ENCODE data around the gene PTPRG.

DNA sequence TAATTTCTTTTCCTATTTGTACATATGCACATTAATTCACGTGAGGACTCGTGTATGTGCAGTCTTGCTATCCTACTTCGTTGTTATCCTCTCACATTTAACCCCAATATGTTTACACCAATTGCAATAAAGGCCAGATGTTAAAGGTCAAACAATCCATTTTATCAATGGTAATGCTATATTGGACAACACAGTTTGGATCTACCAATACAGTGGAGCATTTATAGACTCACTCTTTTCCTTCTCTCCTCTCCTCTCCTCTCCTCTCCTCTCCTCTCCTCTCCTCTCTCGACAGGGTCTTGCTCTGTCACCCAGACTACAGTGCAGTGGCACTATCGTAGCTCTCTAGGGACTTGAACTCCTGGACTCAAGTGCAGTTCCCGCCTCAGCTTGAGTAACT, 324.0 kb downstream of the PTPRG start:
- TF ChIP-seq ZNF296 (CRISPR knock-in tag; conservative IDR thresholded peaks at IDR 0.05) (no peak), CEBPG (CRISPR knock-in tag; IDR thresholded peaks at IDR 0.05) (no peak), ISX (CRISPR knock-in tag; conservative IDR thresholded peaks at IDR 0.05) (no peak), ZNF274 (CRISPR knock-in tag; IDR thresholded peaks at IDR 0.05) (no peak), ZNF253 (CRISPR knock-in tag; IDR thresholded peaks at IDR 0.05; ENCODE audit: borderline replicate concordance) (no peak)
- TF ChIP-seq, protein P1, sequence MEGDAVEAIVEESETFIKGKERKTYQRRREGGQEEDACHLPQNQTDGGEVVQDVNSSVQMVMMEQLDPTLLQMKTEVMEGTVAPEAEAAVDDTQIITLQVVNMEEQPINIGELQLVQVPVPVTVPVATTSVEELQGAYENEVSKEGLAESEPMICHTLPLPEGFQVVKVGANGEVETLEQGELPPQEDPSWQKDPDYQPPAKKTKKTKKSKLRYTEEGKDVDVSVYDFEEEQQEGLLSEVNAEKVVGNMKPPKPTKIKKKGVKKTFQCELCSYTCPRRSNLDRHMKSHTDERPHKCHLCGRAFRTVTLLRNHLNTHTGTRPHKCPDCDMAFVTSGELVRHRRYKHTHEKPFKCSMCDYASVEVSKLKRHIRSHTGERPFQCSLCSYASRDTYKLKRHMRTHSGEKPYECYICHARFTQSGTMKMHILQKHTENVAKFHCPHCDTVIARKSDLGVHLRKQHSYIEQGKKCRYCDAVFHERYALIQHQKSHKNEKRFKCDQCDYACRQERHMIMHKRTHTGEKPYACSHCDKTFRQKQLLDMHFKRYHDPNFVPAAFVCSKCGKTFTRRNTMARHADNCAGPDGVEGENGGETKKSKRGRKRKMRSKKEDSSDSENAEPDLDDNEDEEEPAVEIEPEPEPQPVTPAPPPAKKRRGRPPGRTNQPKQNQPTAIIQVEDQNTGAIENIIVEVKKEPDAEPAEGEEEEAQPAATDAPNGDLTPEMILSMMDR (CRISPR knock-in tag; IDR thresholded peaks at IDR 0.05) = no peak
- TF ChIP-seq, protein P2, sequence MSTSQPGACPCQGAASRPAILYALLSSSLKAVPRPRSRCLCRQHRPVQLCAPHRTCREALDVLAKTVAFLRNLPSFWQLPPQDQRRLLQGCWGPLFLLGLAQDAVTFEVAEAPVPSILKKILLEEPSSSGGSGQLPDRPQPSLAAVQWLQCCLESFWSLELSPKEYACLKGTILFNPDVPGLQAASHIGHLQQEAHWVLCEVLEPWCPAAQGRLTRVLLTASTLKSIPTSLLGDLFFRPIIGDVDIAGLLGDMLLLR (CRISPR knock-in tag; IDR thresholded peaks at IDR 0.05) = no peak

Data from HepG2 (cell line).